Measurements from ENCODE around the gene TRIP12. TPM values are rescaled to one million over a fixed set of nuclear protein-coding genes. Genes with fewer than 3 reads are reported as not detected.
A peak's percentile ranks its signal among the peaks of the same experiment; 100 is the strongest.
"Not testable (repeated sequence)": the region's sequence is repeated elsewhere in the genome, so short reads cannot be mapped to it uniquely, and the experiment has no call there.

Gene TRIP12
- total RNA-seq, 2 experiments from 2014 or later, result 235 to 270 TPM

DNA sequence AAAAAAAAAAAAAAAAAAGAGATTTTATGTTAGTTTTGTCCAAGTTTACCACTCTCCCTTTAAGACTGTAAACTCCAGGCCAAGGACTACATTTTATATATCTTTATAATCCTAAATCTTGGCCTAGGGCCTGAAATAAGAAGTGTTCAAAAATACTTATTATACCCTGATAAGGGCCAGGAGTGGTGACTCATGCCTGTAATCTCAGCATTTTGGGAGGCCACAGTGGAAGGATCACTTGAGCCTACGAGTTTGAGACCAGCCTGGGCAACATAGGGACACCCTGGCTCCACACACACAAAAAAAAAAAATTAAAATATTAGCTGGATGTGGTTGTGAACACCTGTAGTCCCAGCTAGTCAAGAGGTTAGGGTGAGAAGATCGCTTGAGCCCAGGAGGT lies 12.7 kb downstream of the TRIP12 start:
- Mint-ChIP-seq H3K9me3 (ENCODE audit: low read depth) (no peaks in the 10 kb centered on the region), H3K27me3 (no peaks in the 10 kb centered on the region), H3K4me1 (peaks cover 35% of the 10 kb centered on the region), H3K36me3 (peaks cover 17% of the 10 kb centered on the region), H3K27ac (no peak overlapping the region), H3K4me3 (no peak overlapping the region)
- DNase-seq, result no peak
- ATAC-seq, result no peak
- CTCF ChIA-PET, result interaction anchor here (1.4 to 4.4 kb wide), 3 partner anchors 11 to 109 kb away, joined by 6 to 37 read pairs (median 16); partner anchors contain the start of genes FBXO36 and TRIP12

DNA sequence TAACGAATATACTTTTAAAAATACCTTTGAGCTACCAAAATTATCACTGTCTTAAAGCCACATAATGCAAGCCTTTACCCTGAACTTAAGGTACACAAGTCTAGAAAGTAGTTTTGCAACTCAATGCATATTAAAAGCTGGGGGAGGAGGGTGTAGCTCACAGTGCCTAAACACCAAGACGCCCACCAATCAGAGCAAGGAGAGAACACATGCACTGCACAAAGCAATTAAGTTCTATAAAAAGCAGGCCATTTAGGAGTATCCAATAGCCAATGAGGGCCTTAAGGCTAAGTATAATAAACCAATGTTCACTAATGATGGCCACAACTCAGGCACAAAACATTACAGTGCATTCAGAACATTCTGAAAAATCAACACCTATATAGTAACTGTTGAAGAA lies 16.2 kb downstream of the TRIP12 start:
- no peak overlapping the region for H3K27ac Mint-ChIP-seq
- CTCF ChIA-PET, result interaction anchor here (1.5 kb wide), 1 partner anchor 16 kb away, joined by 3 read pairs; the partner anchor contains the start of genes FBXO36 and TRIP12

DNA sequence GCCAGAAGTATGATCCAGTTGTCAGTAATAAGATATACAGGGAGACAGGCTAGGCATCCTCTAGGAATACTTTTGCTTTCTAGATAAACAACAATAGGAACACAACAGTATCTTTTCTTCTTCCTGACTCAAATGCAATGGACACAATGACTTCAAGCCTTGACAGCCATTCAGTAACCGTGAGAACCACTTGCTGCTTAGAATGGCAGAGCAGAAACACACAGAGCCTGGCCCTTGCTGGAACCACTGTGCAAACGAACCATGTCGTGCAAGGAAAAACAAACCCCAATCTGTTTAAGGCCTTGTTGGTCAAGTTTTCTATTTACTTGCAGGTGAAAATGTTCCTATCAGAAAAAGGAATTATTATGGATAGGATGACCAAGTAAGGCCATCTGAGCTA lies 18.8 kb downstream of the TRIP12 start:
- Mint-ChIP-seq H3K4me1 (peaks cover 24% of the 10 kb centered on the region), H3K4me3 (no peak overlapping the region), H3K27me3 (no peaks in the 10 kb centered on the region), H3K36me3 (peaks cover 33% of the 10 kb centered on the region), H3K27ac (no peak overlapping the region), H3K9me3 (ENCODE audit: low read depth) (no peaks in the 10 kb centered on the region)
- no peak for DNase-seq
- ATAC-seq, result no peak
- CTCF ChIA-PET, result interaction anchor here (0.8 kb wide), 1 partner anchor 16 kb away, joined by 4 read pairs; no protein-coding TSS in a partner anchor

More for the DNA sequence above, 16.2 kb downstream of the TRIP12 start:
- H3K4me1 Mint-ChIP-seq, result peaks cover 24% of the 10 kb centered on the region
- peaks cover 27% of the 10 kb centered on the region for H3K36me3 Mint-ChIP-seq
- no peaks in the 10 kb centered on the region for H3K9me3 Mint-ChIP-seq (ENCODE audit: low read depth)
- H3K4me3 Mint-ChIP-seq, result no peak overlapping the region
- ATAC-seq (no peak), DNase-seq (no peak)
- H3K27me3 Mint-ChIP-seq, result no peaks in the 10 kb centered on the region

DNA sequence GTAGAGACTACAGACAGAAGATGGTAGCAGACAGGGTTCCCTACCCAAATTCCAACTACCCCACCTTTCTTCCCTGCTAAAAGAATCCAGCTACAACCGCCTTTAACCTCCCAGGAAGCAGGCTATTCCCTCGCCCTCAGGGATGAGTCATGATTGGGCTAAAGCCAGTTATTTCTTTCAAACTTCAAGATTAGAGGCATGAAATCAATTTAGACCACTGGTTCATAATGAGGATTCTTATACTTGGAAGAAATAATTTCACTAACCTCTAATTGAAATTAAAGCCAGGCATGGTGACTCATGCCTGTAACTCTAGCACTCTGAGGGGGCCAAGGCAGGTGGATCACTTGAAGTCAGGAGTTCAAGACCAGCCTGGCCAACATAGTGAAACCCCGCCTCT lies 20.0 kb downstream of the TRIP12 start:
- Mint-ChIP-seq H3K27me3 (no peaks in the 10 kb centered on the region), H3K36me3 (peaks cover 29% of the 10 kb centered on the region), H3K4me3 (no peak overlapping the region), H3K27ac (no peak overlapping the region), H3K4me1 (peaks cover 27% of the 10 kb centered on the region), H3K9me3 (ENCODE audit: low read depth) (no peaks in the 10 kb centered on the region)
- no peak for DNase-seq
- CTCF ChIA-PET, result interaction anchor here (1.1 to 1.4 kb wide), 2 partner anchors 100 to 121 kb away, joined by 3 to 4 read pairs; no protein-coding TSS in a partner anchor
- no peak for ATAC-seq

DNA sequence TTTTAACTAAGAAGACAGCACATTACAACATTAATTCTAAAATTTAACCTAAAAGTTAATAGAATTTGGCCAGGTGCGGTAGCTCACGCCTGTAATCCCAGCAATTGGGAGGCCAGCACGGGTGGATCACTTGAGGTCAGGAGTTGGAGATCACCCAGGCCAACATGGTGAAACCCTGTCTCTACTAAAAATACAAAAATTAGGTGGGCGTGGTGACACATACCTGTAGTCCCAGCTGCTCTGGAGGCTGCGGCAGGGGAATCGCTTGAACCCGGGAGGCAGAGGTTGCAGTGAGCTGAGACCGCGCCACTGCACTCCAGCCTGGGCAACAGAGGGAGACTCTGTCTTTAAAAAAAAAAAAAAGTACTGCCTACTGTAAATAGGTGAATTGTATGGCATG lies 21.3 kb downstream of the TRIP12 start:
- Mint-ChIP-seq H3K4me1 (peaks cover 27% of the 10 kb centered on the region), H3K36me3 (peaks cover 29% of the 10 kb centered on the region)
- H3K4me3 Mint-ChIP-seq; H3K27me3 Mint-ChIP-seq; H3K9me3 Mint-ChIP-seq (ENCODE audit: low read depth); ATAC-seq; H3K27ac Mint-ChIP-seq; DNase-seq: not testable (repeated sequence)
- CTCF ChIA-PET, result interaction anchor here (2.0 kb wide), 1 partner anchor 11 kb away, joined by 8 read pairs; no protein-coding TSS in a partner anchor

DNA sequence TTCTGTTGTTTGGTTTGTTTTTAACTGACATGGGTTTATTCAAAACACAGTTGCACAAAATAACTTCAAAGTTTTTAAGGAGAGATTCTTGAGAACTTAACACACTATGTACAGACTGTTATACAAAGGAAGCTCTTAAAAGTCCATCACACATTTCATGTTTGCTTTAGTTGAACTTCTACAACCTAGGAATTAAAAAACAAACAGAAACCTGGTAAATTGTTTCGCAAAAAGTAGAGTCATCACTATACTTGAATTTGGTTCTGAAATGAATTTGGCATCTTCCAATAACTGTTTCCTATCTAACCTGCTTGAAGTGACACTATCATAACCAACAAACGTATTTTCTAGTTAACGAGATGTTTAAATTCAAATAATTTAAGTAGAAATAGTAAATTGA lies 21.8 kb downstream of the TRIP12 start:
- Mint-ChIP-seq H3K4me1 (peaks cover 27% of the 10 kb centered on the region), H3K36me3 (peaks cover 29% of the 10 kb centered on the region), H3K27me3 (no peaks in the 10 kb centered on the region), H3K9me3 (ENCODE audit: low read depth) (no peaks in the 10 kb centered on the region), H3K4me3 (no peak overlapping the region), H3K27ac (no peak overlapping the region)
- DNase-seq (no peak), ATAC-seq (no peak)
- CTCF ChIA-PET, result interaction anchor here (2.0 kb wide), 1 partner anchor 11 kb away, joined by 8 read pairs; no protein-coding TSS in a partner anchor

DNA sequence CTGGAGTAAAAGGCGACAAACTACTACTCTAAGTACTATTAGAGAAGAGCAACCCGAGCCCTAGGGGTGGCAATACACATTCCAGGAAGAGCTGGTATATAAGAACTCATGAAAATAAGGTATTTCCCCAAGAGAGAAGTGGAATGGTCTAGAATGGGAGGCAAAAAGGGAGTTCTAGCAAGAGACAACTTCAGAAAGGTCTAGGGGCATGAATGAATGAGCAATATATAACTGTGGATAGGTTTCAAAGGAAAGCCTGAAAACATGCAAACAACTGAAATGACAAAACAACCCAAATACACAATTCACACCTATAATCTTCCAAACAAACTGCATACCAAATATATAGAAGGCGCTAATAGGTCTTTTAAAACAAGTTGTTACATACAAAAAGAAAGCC lies 22.2 kb downstream of the TRIP12 start:
- Mint-ChIP-seq H3K27ac (no peak overlapping the region), H3K4me3 (no peak overlapping the region), H3K4me1 (peaks cover 27% of the 10 kb centered on the region), H3K36me3 (peaks cover 29% of the 10 kb centered on the region), H3K9me3 (ENCODE audit: low read depth) (no peaks in the 10 kb centered on the region), H3K27me3 (no peaks in the 10 kb centered on the region)
- DNase-seq, result no peak
- CTCF ChIA-PET, result interaction anchor here (0.7 to 2.0 kb wide), 2 partner anchors 12 to 119 kb away, joined by 3 to 8 read pairs; no protein-coding TSS in a partner anchor
- no peak for ATAC-seq

DNA sequence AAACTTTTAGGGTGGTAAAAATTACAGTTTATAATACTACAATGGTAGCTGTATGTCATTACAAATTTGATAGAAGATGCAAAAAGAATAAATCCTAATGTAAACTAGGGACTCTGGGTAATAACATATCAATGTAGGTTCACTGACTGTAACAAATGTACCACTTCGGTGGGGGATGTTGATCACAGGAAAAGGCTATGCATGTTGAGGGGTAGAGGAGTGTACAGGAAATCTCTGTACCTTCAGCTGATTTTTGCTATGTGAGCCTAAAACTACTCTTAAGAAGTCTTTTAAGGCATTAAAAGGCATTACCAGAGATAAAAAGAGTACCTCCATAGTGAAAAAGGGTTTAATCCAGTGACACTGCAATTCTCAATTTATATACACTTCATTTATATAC lies 25.0 kb downstream of the TRIP12 start:
- Mint-ChIP-seq H3K36me3 (peaks cover 20% of the 10 kb centered on the region), H3K9me3 (ENCODE audit: low read depth) (no peaks in the 10 kb centered on the region), H3K27ac (no peak overlapping the region), H3K4me3 (no peak overlapping the region), H3K27me3 (no peaks in the 10 kb centered on the region), H3K4me1 (peaks cover 26% of the 10 kb centered on the region)
- no peak for DNase-seq
- CTCF ChIA-PET, result interaction anchor here (0.8 to 2.1 kb wide), 2 partner anchors 14 to 21 kb away, joined by 3 to 5 read pairs; no protein-coding TSS in a partner anchor
- ATAC-seq, result no peak

DNA sequence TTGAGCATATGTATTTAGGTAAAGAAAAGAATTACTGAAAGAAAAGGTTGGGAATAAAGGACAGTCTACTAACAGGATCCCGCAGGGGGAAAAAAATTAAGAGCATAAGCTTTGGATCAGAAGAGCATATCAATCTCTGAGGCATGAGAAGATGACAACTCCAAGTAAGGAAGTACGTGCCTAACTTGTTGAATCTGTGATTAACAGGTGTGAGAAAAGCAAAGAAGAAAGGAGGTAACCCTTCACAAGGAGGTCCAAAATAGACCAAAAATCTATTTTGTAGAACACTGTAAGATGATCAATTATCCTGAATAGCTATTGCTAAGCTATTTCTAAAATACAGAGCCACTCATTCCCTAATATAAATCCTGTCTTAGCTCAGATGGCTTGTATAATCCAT lies 32.8 kb downstream of the TRIP12 start:
- H3K36me3 Mint-ChIP-seq, result peaks cover 13% of the 10 kb centered on the region
- ATAC-seq (no peak), DNase-seq (no peak)
- H3K4me1 Mint-ChIP-seq, result peaks cover 25% of the 10 kb centered on the region
- no peak overlapping the region for H3K4me3 Mint-ChIP-seq
- no peaks in the 10 kb centered on the region for H3K27me3 Mint-ChIP-seq
- no peak overlapping the region for H3K27ac Mint-ChIP-seq
- H3K9me3 Mint-ChIP-seq (ENCODE audit: low read depth), result no peaks in the 10 kb centered on the region
- CTCF ChIA-PET, result interaction anchor here (1.8 kb wide), 1 partner anchor 108 kb away, joined by 5 read pairs; no protein-coding TSS in a partner anchor

DNA sequence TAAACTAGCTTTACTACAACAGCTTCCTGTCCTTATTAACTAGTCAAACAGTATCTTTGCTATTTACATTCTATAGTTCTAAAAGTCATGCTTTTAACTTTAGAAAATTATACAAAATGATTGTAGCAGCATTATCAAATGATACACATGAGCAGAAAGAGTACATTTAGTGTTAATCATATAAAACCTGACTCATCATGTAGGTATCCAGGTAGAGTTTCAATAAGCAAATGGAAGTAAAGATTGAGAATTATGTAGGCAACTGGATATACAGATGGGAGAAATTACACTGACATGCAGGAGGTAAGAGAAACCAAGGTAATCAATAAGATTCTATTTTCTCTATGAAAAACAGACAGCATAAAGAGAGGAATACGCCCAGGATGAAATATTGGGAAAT lies 33.8 kb downstream of the TRIP12 start:
- Mint-ChIP-seq H3K4me1 (peaks cover 22% of the 10 kb centered on the region), H3K27ac (no peak overlapping the region), H3K4me3 (no peak overlapping the region), H3K9me3 (ENCODE audit: low read depth) (no peaks in the 10 kb centered on the region), H3K27me3 (no peaks in the 10 kb centered on the region), H3K36me3 (peaks cover 13% of the 10 kb centered on the region)
- CTCF ChIA-PET, result no interaction called here
- no peak for ATAC-seq
- DNase-seq, result no peak

DNA sequence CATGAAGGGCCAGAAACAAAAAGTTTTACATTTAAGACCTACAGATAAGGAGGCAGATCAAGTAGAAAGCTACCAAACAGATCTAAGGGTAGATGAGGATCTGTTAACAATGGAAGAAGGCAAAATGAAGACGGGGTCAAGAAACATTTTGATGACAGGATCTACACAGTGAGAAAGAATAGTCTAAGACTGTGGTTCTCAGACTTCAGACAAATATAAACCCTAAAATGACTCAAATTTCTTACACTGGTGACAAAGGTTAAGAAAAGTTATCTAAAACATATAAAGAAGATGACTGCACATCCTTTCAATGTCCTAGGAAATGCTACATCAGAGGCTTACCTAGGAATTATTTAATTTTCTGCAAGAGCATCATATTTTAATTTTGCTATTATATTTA lies 34.4 kb downstream of the TRIP12 start:
- no peaks in the 10 kb centered on the region for H3K27me3 Mint-ChIP-seq
- DNase-seq (no peak), ATAC-seq (no peak)
- peaks cover 21% of the 10 kb centered on the region for H3K4me1 Mint-ChIP-seq
- no peak overlapping the region for H3K4me3 Mint-ChIP-seq
- CTCF ChIA-PET, result no interaction called here
- H3K27ac Mint-ChIP-seq, result no peak overlapping the region
- H3K36me3 Mint-ChIP-seq, result peaks cover 13% of the 10 kb centered on the region
- no peaks in the 10 kb centered on the region for H3K9me3 Mint-ChIP-seq (ENCODE audit: low read depth)

DNA sequence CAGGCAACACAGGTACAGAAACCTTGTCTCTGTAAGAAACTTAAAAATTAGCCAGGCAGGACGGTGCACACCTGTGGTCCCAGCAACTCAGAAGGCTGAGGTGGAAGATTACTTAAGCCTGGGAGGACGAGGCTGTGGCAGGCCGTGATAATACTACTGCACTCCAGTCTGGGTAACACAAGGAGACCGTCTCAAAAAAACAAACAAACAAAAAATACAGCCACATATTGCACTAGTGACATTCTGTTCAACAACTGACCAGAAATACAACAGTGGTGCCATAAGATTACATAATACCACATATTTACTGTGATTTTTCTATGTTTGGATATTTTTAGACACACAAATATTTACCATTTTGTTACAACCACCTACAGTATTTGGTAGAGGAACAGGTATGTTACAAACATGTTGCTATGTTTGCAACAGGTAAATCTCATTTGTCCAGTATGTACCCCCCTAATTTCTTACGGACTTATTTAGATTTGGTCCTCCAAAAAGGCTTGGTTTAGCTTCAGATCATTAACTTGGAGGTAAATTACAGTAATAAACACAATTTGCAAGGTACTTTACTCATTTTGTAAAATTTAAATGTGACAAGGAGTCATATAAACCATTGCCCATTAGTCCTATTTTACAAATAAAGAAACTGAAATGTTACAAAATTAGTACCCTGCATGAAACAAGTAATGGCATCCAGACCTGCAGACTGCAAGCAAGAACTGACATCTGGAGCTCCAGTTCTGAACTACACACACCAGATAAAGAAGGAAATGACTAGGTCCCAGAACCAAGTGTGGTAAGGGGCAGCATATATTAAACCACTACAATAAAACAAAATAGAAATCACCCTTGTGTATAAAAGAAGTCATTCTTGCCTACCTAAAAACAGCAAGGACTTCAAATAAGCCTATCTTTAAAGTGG lies 36.8 kb downstream of the TRIP12 start:
- H3K36me3 Mint-ChIP-seq, result peaks cover 15% of the 10 kb centered on the region
- no peak overlapping the region for H3K4me3 Mint-ChIP-seq
- peaks cover 19% of the 10 kb centered on the region for H3K4me1 Mint-ChIP-seq
- CTCF ChIA-PET, result no interaction called here
- ATAC-seq (peak; percentile 27), DNase-seq (no peak)
- no peaks in the 10 kb centered on the region for H3K27me3 Mint-ChIP-seq
- no peak overlapping the region for H3K27ac Mint-ChIP-seq
- H3K9me3 Mint-ChIP-seq (ENCODE audit: low read depth), result no peaks in the 10 kb centered on the region

DNA sequence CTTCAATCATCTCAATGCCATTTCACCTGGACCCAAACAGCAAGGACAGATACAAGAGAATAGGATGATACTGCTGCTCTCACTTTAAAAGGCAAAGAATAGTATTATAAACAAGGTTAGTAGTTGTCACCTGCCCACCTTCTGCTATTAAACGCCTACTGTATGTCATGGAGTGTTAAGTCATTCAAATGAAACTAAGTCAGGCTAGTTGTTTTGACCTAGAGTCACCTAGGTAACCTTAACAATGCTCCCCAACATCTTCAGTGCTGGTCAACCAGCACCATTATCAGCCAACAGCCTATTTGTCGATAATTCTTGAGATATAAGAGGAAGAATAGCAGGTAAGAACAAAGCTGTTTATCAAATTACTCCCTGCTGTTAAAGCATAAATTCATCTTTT lies 39.2 kb downstream of the TRIP12 start:
- Mint-ChIP-seq H3K4me1 (peaks cover 16% of the 10 kb centered on the region), H3K36me3 (peaks cover 24% of the 10 kb centered on the region), H3K4me3 (no peak overlapping the region), H3K27ac (no peak overlapping the region), H3K9me3 (ENCODE audit: low read depth) (no peaks in the 10 kb centered on the region), H3K27me3 (no peaks in the 10 kb centered on the region)
- DNase-seq (no peak), ATAC-seq (no peak)
- CTCF ChIA-PET, result no interaction called here

All from activated CD8-positive, alpha-beta memory T cell treated with anti-CD3 and anti-CD28 coated beads, Interleukin-2, amount 10 ng/mL, durations not matched to agents 7 days and 5 days (primary cell).